ENCODE measurements around the gene ABCA1.
"Not testable (repeated sequence)": the region's sequence is repeated elsewhere in the genome, so short reads cannot be mapped to it uniquely, and the experiment has no call there.

Gene ABCA1

GRCh38 chr9:104950838-104951237 is 22.9 kb upstream of the ABCA1 start:
- no peak overlapping the region for H3K27ac ChIP-seq
- H3K4me3 ChIP-seq = no peak overlapping the region

DNA sequence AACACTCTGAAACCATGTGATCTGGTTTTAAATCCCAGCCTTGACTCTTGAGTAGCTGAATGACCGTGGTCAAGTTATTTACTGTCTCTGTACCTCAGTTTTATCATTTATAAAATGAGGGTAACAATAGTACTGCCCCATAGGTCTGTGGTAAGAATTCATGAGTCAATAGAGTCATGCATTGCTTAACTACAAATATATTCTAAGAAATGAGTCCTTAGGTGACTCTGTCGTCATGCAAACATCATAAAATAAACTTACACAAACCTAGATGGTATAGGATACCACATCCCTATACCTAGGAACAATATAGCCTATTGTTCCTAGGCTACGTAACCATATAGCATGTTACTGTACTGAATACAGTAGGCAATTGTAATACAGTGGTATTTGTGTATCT is 20.3 kb upstream of the ABCA1 start:
- no peak overlapping the region for H3K27ac ChIP-seq
- no peak overlapping the region for H3K4me3 ChIP-seq

GRCh38 chr9:104944871-104945270 is 16.9 kb upstream of the ABCA1 start:
- H3K27ac ChIP-seq = no peak overlapping the region
- no peak overlapping the region for H3K4me3 ChIP-seq

- Histone ChIP-seq H3K4me3 (no peak overlapping the region), H3K27ac (no peak overlapping the region)
These were observed 16.4 kb upstream of the ABCA1 start for GRCh38 chr9:104944356-104944755.

- Histone ChIP-seq H3K27ac (no peak overlapping the region), H3K4me3 (no peak overlapping the region)
These were observed 13.6 kb upstream of the ABCA1 start for GRCh38 chr9:104941597-104941996.

- Histone ChIP-seq H3K4me3 (no peak overlapping the region), H3K27ac (peak overlapping the region in 2 of 21 experiments; percentile 4 to 49)
These were observed 8.3 kb upstream of the ABCA1 start for GRCh38 chr9:104936291-104936690.

- peak overlapping the region in 3 of 21 experiments; percentile 0 to 49 (median 17) for H3K27ac ChIP-seq
- H3K4me3 ChIP-seq = not testable (repeated sequence)
These were observed 7.5 kb upstream of the ABCA1 start for GRCh38 chr9:104935501-104935810.

DNA sequence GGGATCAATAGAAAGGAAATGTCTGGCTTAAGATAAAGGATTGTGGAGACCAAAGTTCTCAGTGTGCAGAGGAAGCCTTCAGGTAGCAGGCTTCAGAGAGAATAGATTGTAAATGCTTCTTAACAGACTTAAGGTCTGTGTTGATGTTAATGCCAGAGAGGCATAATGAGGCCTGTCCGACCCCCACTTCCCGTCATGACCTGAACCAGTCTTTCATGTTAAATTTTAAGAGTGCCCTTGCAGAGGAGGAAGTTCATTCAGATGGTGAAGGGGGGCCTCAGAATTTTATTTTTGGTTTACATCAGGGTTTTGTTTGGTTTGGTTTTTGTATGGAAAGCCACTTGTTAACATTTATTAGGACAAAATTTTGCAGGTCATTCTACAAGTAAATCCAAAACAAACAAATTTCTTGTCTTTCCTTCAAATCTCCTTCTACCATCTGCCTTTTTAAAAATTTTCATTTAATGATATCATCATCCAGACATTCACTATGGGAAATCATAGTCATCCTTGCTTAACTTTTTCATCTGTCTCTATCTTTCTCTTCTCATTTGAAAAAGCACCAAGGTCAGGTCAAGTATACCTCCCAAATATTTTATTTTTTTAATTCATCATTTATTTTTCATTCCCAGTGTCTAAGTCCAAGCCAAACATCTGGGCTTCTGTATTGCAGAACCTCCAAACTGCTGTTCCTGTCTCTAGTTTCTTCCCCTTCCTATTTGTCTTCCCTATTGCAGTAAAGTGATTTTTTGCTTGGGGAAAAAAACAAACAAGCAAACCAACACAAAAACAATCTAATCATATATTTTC is 6.9 kb upstream of the ABCA1 start:
- H3K27ac ChIP-seq = peak overlapping the region in 3 of 21 experiments; percentile 0 to 49 (median 17)

DNA sequence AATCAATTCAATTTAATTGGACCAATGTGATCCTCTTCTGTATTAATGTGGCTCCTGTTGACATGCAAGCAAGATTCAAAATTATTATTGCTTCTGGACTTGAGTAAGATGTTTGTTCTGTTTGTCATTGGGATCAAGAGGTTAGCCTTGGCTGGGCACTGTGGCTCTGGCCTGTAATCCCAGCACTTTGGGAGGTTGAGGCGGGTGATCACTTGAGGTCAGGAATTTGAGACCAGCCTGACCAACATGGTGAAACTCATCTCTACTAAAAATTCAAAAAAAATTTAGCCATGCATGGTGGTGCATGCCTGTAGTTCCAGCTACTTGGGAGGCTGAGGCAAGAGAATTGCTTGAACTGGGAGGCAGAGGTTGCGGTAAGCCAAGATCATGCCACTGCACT is 5.1 kb upstream of the ABCA1 start:
- H3K4me3 ChIP-seq, H3K27ac ChIP-seq: not testable (repeated sequence)

More for the DNA sequence above, 6.9 kb upstream of the ABCA1 start:
- H3K4me3 ChIP-seq = no peak overlapping the region

GRCh38 chr9:104931256-104931655 is 3.3 kb upstream of the ABCA1 start:
- H3K4me3 ChIP-seq = no peak overlapping the region
- H3K27ac ChIP-seq = no peak overlapping the region

- Histone ChIP-seq H3K27ac (peak overlapping the region; percentile 18 to 94 (median 88)), H3K4me3 (peak overlapping the region; percentile 56 to 82 (median 78))
These were observed 591 bp downstream of the ABCA1 start for GRCh38 chr9:104927216-104927911.

- Histone ChIP-seq H3K4me3 (no peak overlapping the region), H3K27ac (no peak overlapping the region)
These were observed 4.2 kb downstream of the ABCA1 start for GRCh38 chr9:104923740-104924139.

GRCh38 chr9:104923289-104923688 is 4.7 kb downstream of the ABCA1 start:
- H3K4me3 ChIP-seq = no peak overlapping the region
- peak overlapping the region in 1 of 21 experiments; percentile 20 for H3K27ac ChIP-seq

GRCh38 chr9:104922748-104923147 is 5.2 kb downstream of the ABCA1 start:
- not testable (repeated sequence) for H3K4me3 ChIP-seq
- H3K27ac ChIP-seq = peak overlapping the region in 1 of 21 experiments; percentile 20

DNA sequence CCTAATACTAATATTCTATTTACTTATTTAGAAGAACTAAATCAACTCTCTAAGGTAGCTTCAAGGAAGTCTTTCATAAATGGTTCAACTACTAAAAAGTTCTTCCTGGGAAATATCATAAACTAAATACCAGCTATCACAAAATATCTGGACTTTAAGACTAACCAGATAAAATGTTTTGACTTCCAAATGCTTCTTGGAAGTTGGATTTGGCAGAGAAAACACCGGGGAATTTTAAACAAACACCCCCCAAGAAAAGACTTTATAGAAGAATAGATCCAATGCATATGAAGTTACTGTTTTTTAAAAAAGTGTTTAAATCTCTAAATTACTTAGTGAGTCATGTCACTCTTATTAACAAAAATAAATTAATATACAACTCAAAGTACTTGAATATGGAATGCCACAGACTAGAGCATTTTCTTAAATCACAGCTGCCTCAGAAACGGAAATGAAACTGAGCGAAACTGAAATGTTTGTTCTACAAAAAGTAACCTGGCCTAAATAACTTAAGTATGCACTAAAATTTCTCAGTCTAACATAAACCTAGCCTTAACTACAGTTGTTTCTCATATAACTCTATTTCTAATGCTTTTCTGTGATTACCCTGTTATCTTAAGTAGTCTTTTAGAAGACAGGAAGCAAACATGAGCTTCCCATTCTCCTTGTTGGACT is 6.8 kb downstream of the ABCA1 start:
- Histone ChIP-seq H3K27ac (peak overlapping the region in 2 of 21 experiments; percentile 33), H3K4me3 (no peak overlapping the region)

- H3K4me3 ChIP-seq = no peak overlapping the region
- peak overlapping the region in 2 of 21 experiments; percentile 1 to 17 for H3K27ac ChIP-seq
These were observed 12.2 kb downstream of the ABCA1 start for GRCh38 chr9:104915753-104916152.

DNA sequence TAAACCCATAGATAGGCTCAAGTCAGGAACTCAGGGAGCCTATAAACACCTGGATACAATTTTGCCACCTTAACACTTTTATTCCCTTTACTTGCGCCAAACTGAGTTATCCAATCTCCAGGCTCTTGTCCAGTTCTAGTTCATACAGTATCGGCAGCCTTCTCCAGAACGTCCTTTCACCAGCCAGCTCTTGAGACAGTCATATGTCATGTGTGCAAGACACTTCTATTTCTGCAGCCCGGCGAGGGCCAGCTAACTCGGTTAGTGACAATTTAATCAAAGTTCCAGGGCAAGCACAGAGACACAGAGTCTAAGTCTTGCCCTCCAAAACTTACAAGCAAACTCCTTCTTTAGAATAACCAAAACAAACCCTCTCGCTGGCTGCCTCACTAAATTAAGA is 12.9 kb downstream of the ABCA1 start:
- peak overlapping the region in 1 of 21 experiments; percentile 1 for H3K27ac ChIP-seq
- no peak overlapping the region for H3K4me3 ChIP-seq

GRCh38 chr9:104914466-104914865 is 13.5 kb downstream of the ABCA1 start:
- no peak overlapping the region for H3K4me3 ChIP-seq
- H3K27ac ChIP-seq = no peak overlapping the region

DNA sequence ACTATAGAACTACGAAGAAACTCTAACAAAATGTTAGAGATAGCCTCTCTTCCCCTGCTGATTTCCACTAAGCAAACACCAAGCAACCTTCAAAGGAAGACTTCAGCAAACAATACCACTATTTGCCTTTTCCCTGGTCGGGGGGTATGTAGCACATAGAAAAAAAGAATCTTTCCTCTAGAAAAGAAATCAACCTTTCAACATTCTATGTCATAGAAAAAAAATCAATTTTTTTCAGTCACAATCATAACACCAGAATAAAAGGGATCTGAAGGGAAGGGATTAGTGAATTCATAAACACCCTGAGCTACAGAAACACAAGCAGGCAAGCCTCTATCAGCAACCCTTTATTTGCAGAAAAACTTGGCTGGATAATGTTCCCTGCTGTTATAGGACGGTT is 15.3 kb downstream of the ABCA1 start:
- H3K4me3 ChIP-seq = no peak overlapping the region
- H3K27ac ChIP-seq = peak overlapping the region in 1 of 21 experiments; percentile 6

DNA sequence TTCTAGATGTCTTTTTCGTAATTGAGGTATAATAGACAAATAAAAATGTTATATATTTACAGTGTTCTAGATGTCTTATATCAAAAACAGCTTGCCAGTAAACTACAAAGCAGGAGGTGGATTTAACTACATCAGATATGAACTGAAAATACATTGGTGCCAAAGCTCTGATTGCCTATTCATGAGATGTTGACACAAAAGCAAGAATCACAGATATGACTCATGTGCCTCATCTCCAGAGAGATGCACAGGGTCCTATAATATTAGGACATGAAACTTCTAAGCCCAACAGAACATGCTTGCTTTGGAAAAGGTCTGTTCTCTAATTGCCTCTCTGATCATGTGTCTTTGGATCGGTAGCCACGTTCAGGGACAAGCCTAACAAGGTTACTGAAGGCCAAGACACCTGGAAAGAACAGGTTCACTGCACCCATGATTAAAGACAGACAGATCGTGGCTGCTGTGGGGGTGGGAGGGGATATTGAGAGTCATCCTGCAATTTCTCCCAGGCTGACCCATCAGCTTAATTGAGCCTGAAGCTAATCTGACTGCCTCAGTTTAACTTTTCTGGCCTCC is 16.8 kb downstream of the ABCA1 start:
- H3K27ac ChIP-seq = peak overlapping the region in 5 of 21 experiments; percentile 30 to 56 (median 33)
- H3K4me3 ChIP-seq = no peak overlapping the region

Measured in skin epidermis (tissue), 12 donors.